ENCODE results near the gene ZXDC. TPM values are rescaled to one million over a fixed set of nuclear protein-coding genes. Genes with fewer than 3 reads are reported as not detected.

Gene ZXDC
- total and polyA plus RNA-seq, 2 experiments from 2014 or later, result 24.1 to 25.0 TPM

GRCh38 chr3:126394977-126395321, 80.7 kb downstream of the ZXDC start:
- peak overlapping the region; percentile 82 for H2AFZ ChIP-seq
- no peak overlapping the region for H3K4me3 ChIP-seq
- H3K9me3 ChIP-seq (ENCODE audit: low read depth), result no peaks in the 10 kb centered on the region
- peaks cover 3% of the 10 kb centered on the region for H3K4me1 ChIP-seq (ENCODE audit: insufficient read depth)
- H3K36me3 ChIP-seq (replicated peaks; ENCODE audit: insufficient read depth, low read depth), result no peaks in the 10 kb centered on the region
- no peak overlapping the region for H3K27ac ChIP-seq
- 21% methylated on average over 18 of the region's 30 CpGs for WGBS (ENCODE audit: low lambda C conversion rate, missing lambda C conversion rate)
- no peak for DNase-seq (ENCODE audit: low spot score)
- H3K27me3 ChIP-seq, result peaks cover 20% of the 10 kb centered on the region
- no peaks in the 10 kb centered on the region for H4K20me1 ChIP-seq (ENCODE audit: insufficient read depth, poor library complexity, severe bottlenecking)
- peak overlapping the region; percentile 91 for H3K4me2 ChIP-seq
- no peaks in the 10 kb centered on the region for H3K79me2 ChIP-seq
- no peaks in the 10 kb centered on the region for H3K9me2 ChIP-seq (replicated peaks; ENCODE audit: insufficient read depth)
- TF ChIP-seq EZH2 (IDR thresholded peaks at IDR 0.05; ENCODE audit: borderline replicate concordance), result no peak
- no peak for TF ChIP-seq EZH2phosphoT487 (IDR thresholded peaks at IDR 0.05; ENCODE audit: low read depth, severe bottlenecking, unreplicated experiment)
- TF ChIP-seq, protein P1, sequence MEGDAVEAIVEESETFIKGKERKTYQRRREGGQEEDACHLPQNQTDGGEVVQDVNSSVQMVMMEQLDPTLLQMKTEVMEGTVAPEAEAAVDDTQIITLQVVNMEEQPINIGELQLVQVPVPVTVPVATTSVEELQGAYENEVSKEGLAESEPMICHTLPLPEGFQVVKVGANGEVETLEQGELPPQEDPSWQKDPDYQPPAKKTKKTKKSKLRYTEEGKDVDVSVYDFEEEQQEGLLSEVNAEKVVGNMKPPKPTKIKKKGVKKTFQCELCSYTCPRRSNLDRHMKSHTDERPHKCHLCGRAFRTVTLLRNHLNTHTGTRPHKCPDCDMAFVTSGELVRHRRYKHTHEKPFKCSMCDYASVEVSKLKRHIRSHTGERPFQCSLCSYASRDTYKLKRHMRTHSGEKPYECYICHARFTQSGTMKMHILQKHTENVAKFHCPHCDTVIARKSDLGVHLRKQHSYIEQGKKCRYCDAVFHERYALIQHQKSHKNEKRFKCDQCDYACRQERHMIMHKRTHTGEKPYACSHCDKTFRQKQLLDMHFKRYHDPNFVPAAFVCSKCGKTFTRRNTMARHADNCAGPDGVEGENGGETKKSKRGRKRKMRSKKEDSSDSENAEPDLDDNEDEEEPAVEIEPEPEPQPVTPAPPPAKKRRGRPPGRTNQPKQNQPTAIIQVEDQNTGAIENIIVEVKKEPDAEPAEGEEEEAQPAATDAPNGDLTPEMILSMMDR (IDR thresholded peaks at IDR 0.05; ENCODE audit: poor library complexity), result no peak

GRCh38 chr3:126394179-126394976, 81.3 kb downstream of the ZXDC start, which contains the start of gene CFAP100:
CFAP100 (plus strand) TSS chr3:126394909; CDS start chr3:126396001, 1,092 bp downstream.
- no peaks in the 10 kb centered on the region for H4K20me1 ChIP-seq (ENCODE audit: insufficient read depth, poor library complexity, severe bottlenecking)
- peaks cover 3% of the 10 kb centered on the region for H3K4me1 ChIP-seq (ENCODE audit: insufficient read depth)
- peak; percentile 77 for DNase-seq (ENCODE audit: low spot score)
- TF ChIP-seq EZH2 (IDR thresholded peaks at IDR 0.05; ENCODE audit: borderline replicate concordance) (no peak), EZH2phosphoT487 (IDR thresholded peaks at IDR 0.05; ENCODE audit: low read depth, severe bottlenecking, unreplicated experiment) (no peak)
- TF ChIP-seq, protein P1 (IDR thresholded peaks at IDR 0.05; ENCODE audit: poor library complexity), result no peak
- 45% methylated on average over 35 of the region's 43 CpGs for WGBS (ENCODE audit: low lambda C conversion rate, missing lambda C conversion rate)
- peak within 1 kb of the TSS; percentile 91 for H3K4me2 ChIP-seq
- no peaks in the 10 kb centered on the region for H3K36me3 ChIP-seq (replicated peaks; ENCODE audit: insufficient read depth, low read depth)
- no peak within 1 kb of the TSS for H3K4me3 ChIP-seq
- H3K9me3 ChIP-seq (ENCODE audit: low read depth), result no peaks in the 10 kb centered on the region
- H3K27ac ChIP-seq, result no peak within 1 kb of the TSS
- H3K27me3 ChIP-seq, result peaks cover 20% of the 10 kb centered on the region
- H2AFZ ChIP-seq, result peak within 1 kb of the TSS; percentile 82
- H3K79me2 ChIP-seq, result no peaks in the 10 kb centered on the region
- no peaks in the 10 kb centered on the region for H3K9me2 ChIP-seq (replicated peaks; ENCODE audit: insufficient read depth)

- no peak overlapping the region for H3K4me2 ChIP-seq
- no peak overlapping the region for H2AFZ ChIP-seq
- no peaks in the 10 kb centered on the region for H3K36me3 ChIP-seq (replicated peaks; ENCODE audit: insufficient read depth, low read depth)
- no peaks in the 10 kb centered on the region for H3K79me2 ChIP-seq
- H3K27ac ChIP-seq, result no peak overlapping the region
- H3K9me2 ChIP-seq (replicated peaks; ENCODE audit: insufficient read depth), result no peaks in the 10 kb centered on the region
- no peak overlapping the region for H3K4me3 ChIP-seq
- TF ChIP-seq, protein P1 (IDR thresholded peaks at IDR 0.05; ENCODE audit: poor library complexity), result no peak
- TF ChIP-seq EZH2 (IDR thresholded peaks at IDR 0.05; ENCODE audit: borderline replicate concordance) (no peak), EZH2phosphoT487 (IDR thresholded peaks at IDR 0.05; ENCODE audit: low read depth, severe bottlenecking, unreplicated experiment) (no peak)
- DNase-seq (ENCODE audit: low spot score), result no peak
- WGBS (ENCODE audit: low lambda C conversion rate, missing lambda C conversion rate), result 92% methylated on average over 4 of the region's 4 CpGs
- no peaks in the 10 kb centered on the region for H3K9me3 ChIP-seq (ENCODE audit: low read depth)
- no peaks in the 10 kb centered on the region for H4K20me1 ChIP-seq (ENCODE audit: insufficient read depth, poor library complexity, severe bottlenecking)
- peaks cover 3% of the 10 kb centered on the region for H3K4me1 ChIP-seq (ENCODE audit: insufficient read depth)
- peaks cover 20% of the 10 kb centered on the region for H3K27me3 ChIP-seq
Observed at GRCh38 chr3:126393563-126393962, 82.1 kb downstream of the ZXDC start.
